ENCODE measurements around the gene SSUH2. TPM values are rescaled to one million over a fixed set of nuclear protein-coding genes. Genes with fewer than 3 reads are reported as not detected.

Gene SSUH2
- total and polyA plus RNA-seq, 4 donors, result 0.07 to 3.4 (median 0.34) TPM

GRCh38 chr3:8619548-8619947 is 25.1 kb downstream of the SSUH2 start:
- 94% methylated on average over 7 of the region's 7 CpGs for WGBS, 2 donors
- Histone ChIP-seq H3K27me3 (ENCODE audit: control insufficient read depth in 3 of 3, insufficient read depth in 3 of 3, low read length in 2 of 3) (no peaks in the 10 kb centered on the region), H3K36me3 (ENCODE audit: control insufficient read depth in 4 of 4, insufficient read depth in 4 of 4, low read length in 4 of 4) (no peaks in the 10 kb centered on the region), H3K27ac (ENCODE audit: low read depth in 1 of 2, low read length in 1 of 2) (no peak overlapping the region), H3K4me1 (ENCODE audit: control insufficient read depth in 5 of 5, insufficient read depth in 5 of 5, low read length in 5 of 5) (peaks cover 0 to 13% (median 2%) of the 10 kb centered on the region in 5 donors), H3K9ac (ENCODE audit: insufficient read depth in 1 of 2, low read length in 2 of 2) (no peak overlapping the region), H3K9me3 (ENCODE audit: control insufficient read depth in 4 of 4, insufficient read depth in 3 of 4, low read length in 3 of 4) (peaks cover 0 to 9% (median 0%) of the 10 kb centered on the region in 4 donors), H3K4me3 (no peak overlapping the region)
- no peak for TF ChIP-seq CTCF (IDR thresholded peaks at IDR 0.05; ENCODE audit: control extremely low read depth, extremely low read depth)
- ATAC-seq (ENCODE audit: insufficient read depth, low FRiP score) (no peak), DNase-seq (no peak)

GRCh38 chr3:8618950-8619349 is 25.6 kb downstream of the SSUH2 start:
- H3K27me3 ChIP-seq (ENCODE audit: control insufficient read depth in 3 of 3, insufficient read depth in 3 of 3, low read length in 2 of 3), result no peaks in the 10 kb centered on the region
- H3K4me3 ChIP-seq, result no peak overlapping the region
- peaks cover 0 to 13% (median 2%) of the 10 kb centered on the region in 5 donors for H3K4me1 ChIP-seq (ENCODE audit: control insufficient read depth in 5 of 5, insufficient read depth in 5 of 5, low read length in 5 of 5)
- H3K9ac ChIP-seq (ENCODE audit: insufficient read depth in 1 of 2, low read length in 2 of 2), result no peak overlapping the region
- H3K27ac ChIP-seq (ENCODE audit: low read depth in 1 of 2, low read length in 1 of 2), result no peak overlapping the region
- 96% methylated on average over 4 of the region's 4 CpGs for WGBS, 2 donors
- no peaks in the 10 kb centered on the region for H3K36me3 ChIP-seq (ENCODE audit: control insufficient read depth in 4 of 4, insufficient read depth in 4 of 4, low read length in 4 of 4)
- H3K9me3 ChIP-seq (ENCODE audit: control insufficient read depth in 4 of 4, insufficient read depth in 3 of 4, low read length in 3 of 4), result peaks cover 0 to 9% (median 0%) of the 10 kb centered on the region in 4 donors
- TF ChIP-seq CTCF (IDR thresholded peaks at IDR 0.05; ENCODE audit: control extremely low read depth, extremely low read depth), result no peak
- ATAC-seq (ENCODE audit: insufficient read depth, low FRiP score) (no peak), DNase-seq (no peak)

GRCh38 chr3:8617921-8618320 is 26.7 kb downstream of the SSUH2 start:
- no peak overlapping the region for H3K4me3 ChIP-seq
- TF ChIP-seq CTCF (IDR thresholded peaks at IDR 0.05; ENCODE audit: control extremely low read depth, extremely low read depth), result no peak
- WGBS, 2 donors, result 95 to 96% methylated on average over 5 of the region's 5 CpGs
- DNase-seq (no peak), ATAC-seq (ENCODE audit: insufficient read depth, low FRiP score) (no peak)
- H3K9ac ChIP-seq (ENCODE audit: insufficient read depth in 1 of 2, low read length in 2 of 2), result no peak overlapping the region
- no peaks in the 10 kb centered on the region for H3K27me3 ChIP-seq (ENCODE audit: control insufficient read depth in 3 of 3, insufficient read depth in 3 of 3, low read length in 2 of 3)
- peaks cover 0 to 9% (median 0%) of the 10 kb centered on the region in 4 donors for H3K9me3 ChIP-seq (ENCODE audit: control insufficient read depth in 4 of 4, insufficient read depth in 3 of 4, low read length in 3 of 4)
- no peak overlapping the region for H3K27ac ChIP-seq (ENCODE audit: low read depth in 1 of 2, low read length in 1 of 2)
- H3K36me3 ChIP-seq (ENCODE audit: control insufficient read depth in 4 of 4, insufficient read depth in 4 of 4, low read length in 4 of 4), result no peaks in the 10 kb centered on the region
- H3K4me1 ChIP-seq (ENCODE audit: control insufficient read depth in 5 of 5, insufficient read depth in 5 of 5, low read length in 5 of 5), result peaks cover 0 to 6% (median under 1%) of the 10 kb centered on the region in 5 donors

GRCh38 chr3:8610951-8611350 is 33.6 kb downstream of the SSUH2 start:
- no peaks in the 10 kb centered on the region for H3K36me3 ChIP-seq (ENCODE audit: control insufficient read depth in 4 of 4, insufficient read depth in 4 of 4, low read length in 4 of 4)
- no peak for TF ChIP-seq CTCF (IDR thresholded peaks at IDR 0.05; ENCODE audit: control extremely low read depth, extremely low read depth)
- H3K9ac ChIP-seq (ENCODE audit: insufficient read depth in 1 of 2, low read length in 2 of 2), result no peak overlapping the region
- H3K27ac ChIP-seq (ENCODE audit: low read depth in 1 of 2, low read length in 1 of 2), result no peak overlapping the region
- peaks cover 0 to 9% (median 5%) of the 10 kb centered on the region in 5 donors for H3K4me1 ChIP-seq (ENCODE audit: control insufficient read depth in 5 of 5, insufficient read depth in 5 of 5, low read length in 5 of 5)
- no peak for DNase-seq
- ATAC-seq (ENCODE audit: insufficient read depth, low FRiP score), result no peak
- no peaks in the 10 kb centered on the region for H3K27me3 ChIP-seq (ENCODE audit: control insufficient read depth in 3 of 3, insufficient read depth in 3 of 3, low read length in 2 of 3)
- whole genome bisulfite sequencing, 2 donors, result 95 to 96% methylated on average over 8 of the region's 8 CpGs
- no peaks in the 10 kb centered on the region for H3K9me3 ChIP-seq (ENCODE audit: control insufficient read depth in 4 of 4, insufficient read depth in 3 of 4, low read length in 3 of 4)
- no peak overlapping the region for H3K4me3 ChIP-seq

All from lung (tissue), 12 donors.